Measurements from ENCODE around the gene PLXNA4. TPM values are rescaled to one million over a fixed set of nuclear protein-coding genes. Genes with fewer than 3 reads are reported as not detected.

The PLXNA4 gene
- total and polyA plus RNA-seq, 2 donors from 2014 or later = 0.17 to 3.5 TPM

DNA sequence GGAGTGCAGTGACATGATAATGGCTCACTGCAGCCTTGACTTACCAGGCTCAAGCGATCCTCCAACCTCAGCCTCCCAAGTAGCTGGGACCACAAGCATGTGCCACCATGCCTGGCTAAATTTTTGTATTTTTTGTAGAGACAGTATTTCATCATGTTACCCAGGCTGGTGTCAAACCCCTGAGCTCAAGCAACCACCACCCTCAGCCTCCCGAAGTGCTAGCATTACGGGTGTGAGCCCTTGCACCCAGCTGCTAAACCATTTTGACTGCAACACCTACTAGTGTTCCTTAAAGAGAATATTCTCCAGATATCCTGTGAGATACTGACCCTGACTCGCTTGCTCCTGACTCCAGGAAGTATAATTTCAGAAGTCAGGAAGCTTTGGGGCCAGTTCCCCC lies 85.8 kb downstream of the PLXNA4 start:
- no peak for FAIRE-seq
- TF ChIP-seq, protein P1, sequence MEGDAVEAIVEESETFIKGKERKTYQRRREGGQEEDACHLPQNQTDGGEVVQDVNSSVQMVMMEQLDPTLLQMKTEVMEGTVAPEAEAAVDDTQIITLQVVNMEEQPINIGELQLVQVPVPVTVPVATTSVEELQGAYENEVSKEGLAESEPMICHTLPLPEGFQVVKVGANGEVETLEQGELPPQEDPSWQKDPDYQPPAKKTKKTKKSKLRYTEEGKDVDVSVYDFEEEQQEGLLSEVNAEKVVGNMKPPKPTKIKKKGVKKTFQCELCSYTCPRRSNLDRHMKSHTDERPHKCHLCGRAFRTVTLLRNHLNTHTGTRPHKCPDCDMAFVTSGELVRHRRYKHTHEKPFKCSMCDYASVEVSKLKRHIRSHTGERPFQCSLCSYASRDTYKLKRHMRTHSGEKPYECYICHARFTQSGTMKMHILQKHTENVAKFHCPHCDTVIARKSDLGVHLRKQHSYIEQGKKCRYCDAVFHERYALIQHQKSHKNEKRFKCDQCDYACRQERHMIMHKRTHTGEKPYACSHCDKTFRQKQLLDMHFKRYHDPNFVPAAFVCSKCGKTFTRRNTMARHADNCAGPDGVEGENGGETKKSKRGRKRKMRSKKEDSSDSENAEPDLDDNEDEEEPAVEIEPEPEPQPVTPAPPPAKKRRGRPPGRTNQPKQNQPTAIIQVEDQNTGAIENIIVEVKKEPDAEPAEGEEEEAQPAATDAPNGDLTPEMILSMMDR (IDR thresholded peaks at IDR 0.05; ENCODE audit: borderline replicate concordance, extremely low read depth, insufficient read depth) = no peak

DNA sequence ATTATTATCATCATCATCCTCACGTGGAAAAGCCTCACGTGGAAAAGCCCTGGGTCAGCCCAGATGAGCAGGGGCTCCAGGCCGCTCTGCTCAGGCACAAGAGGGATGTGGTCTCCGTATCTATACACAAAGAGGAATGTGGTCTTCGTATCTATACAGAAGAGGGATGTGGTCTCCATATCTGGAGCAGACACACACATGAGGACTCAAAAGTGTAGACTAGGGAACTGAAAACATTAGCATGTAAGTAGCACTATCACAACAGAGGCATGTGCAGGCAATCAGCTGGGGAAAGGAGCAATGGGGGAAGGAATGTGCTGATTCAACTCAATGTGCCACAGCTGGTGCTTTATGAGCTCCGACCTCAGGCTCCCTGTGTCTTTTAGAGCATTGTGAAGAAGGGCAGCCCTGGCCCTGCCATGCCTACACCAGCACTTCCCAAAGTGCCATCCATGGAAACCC lies 86.5 kb downstream of the PLXNA4 start:
- Histone ChIP-seq H3K36me3 (ENCODE audit: control insufficient read depth in 2 of 3, insufficient read depth in 3 of 3, low read length in 3 of 3) (no peaks in the 10 kb centered on the region), H3K4me3 (ENCODE audit: low read length in 3 of 3) (no peak overlapping the region), H3K4me1 (ENCODE audit: control insufficient read depth in 2 of 3, insufficient read depth in 2 of 3, low read depth in 1 of 3, low read length in 3 of 3) (peaks cover 0 to 7% (median 0%) of the 10 kb centered on the region in 3 donors), H3K9me3 (ENCODE audit: control insufficient read depth in 2 of 3, insufficient read depth in 1 of 3, low read length in 3 of 3) (no peaks in the 10 kb centered on the region), H3K27me3 (ENCODE audit: control insufficient read depth, insufficient read depth, low read length) (no peaks in the 10 kb centered on the region), H3K27ac (ENCODE audit: low read depth in 2 of 2, low read length in 2 of 2) (no peak overlapping the region), H3K9ac (ENCODE audit: low read length in 3 of 3) (no peak overlapping the region)
- FAIRE-seq = no peak
- intact Hi-C loops (cut with DNase I) = no loop called here
- DNase-seq = no peak
- TF ChIP-seq, protein P1 (IDR thresholded peaks at IDR 0.05; ENCODE audit: borderline replicate concordance, extremely low read depth, insufficient read depth) = no peak

More for the DNA sequence above, 85.8 kb downstream of the PLXNA4 start:
- Histone ChIP-seq H3K36me3 (ENCODE audit: control insufficient read depth in 2 of 3, insufficient read depth in 3 of 3, low read length in 3 of 3) (no peaks in the 10 kb centered on the region), H3K27me3 (ENCODE audit: control insufficient read depth, insufficient read depth, low read length) (no peaks in the 10 kb centered on the region), H3K27ac (ENCODE audit: low read depth in 2 of 2, low read length in 2 of 2) (no peak overlapping the region), H3K9ac (ENCODE audit: low read length in 3 of 3) (no peak overlapping the region), H3K4me1 (ENCODE audit: control insufficient read depth in 2 of 3, insufficient read depth in 2 of 3, low read depth in 1 of 3, low read length in 3 of 3) (peaks cover 0 to 2% (median 0%) of the 10 kb centered on the region in 3 donors), H3K9me3 (ENCODE audit: control insufficient read depth in 2 of 3, insufficient read depth in 1 of 3, low read length in 3 of 3) (no peaks in the 10 kb centered on the region), H3K4me3 (ENCODE audit: low read length in 3 of 3) (no peak overlapping the region)
- no peak for DNase-seq
- intact Hi-C loops (cut with DNase I) = no loop called here

DNA sequence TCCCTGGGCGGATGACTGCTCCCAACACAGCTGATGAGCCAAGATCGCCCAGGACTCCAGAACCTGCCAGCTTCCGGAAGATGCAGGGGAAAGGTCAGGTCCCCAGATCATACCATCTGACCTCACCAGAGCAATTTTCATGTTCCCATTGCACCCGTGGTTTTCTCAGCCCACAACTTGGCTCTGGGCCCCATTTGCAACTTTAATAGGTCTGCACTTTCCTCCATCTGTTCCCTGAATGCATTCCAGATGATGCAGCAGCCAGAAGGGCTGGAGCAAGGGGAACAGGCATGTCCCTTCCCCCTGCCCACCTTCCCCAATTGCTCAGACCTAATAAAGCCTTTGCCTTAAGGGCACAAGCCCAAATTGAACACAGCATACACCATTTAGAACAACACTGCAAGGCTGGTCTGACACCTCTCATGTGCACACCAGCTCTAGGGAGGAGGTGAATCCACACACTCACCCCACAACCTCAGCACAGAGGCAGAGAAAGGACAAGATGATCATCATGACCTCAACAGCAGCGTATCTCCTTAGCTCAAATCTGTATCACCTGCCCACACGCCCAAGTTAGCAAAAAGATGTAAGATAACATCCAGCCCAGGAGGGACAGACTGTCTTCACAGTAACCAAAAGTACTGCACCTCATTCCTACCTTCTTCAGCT lies 87.5 kb downstream of the PLXNA4 start:
- TF ChIP-seq, protein P1 (IDR thresholded peaks at IDR 0.05; ENCODE audit: borderline replicate concordance, extremely low read depth, insufficient read depth) = no peak

More for the DNA sequence above, 87.5 kb downstream of the PLXNA4 start:
- H3K4me1 ChIP-seq (ENCODE audit: control insufficient read depth in 2 of 3, insufficient read depth in 2 of 3, low read depth in 1 of 3, low read length in 3 of 3) = peaks cover 0 to 7% (median 0%) of the 10 kb centered on the region in 3 donors
- no peak for DNase-seq
- FAIRE-seq = no peak
- intact Hi-C loops (cut with DNase I) = no loop called here
- H3K4me3 ChIP-seq (ENCODE audit: low read length in 3 of 3) = no peak overlapping the region
- H3K36me3 ChIP-seq (ENCODE audit: control insufficient read depth in 2 of 3, insufficient read depth in 3 of 3, low read length in 3 of 3) = no peaks in the 10 kb centered on the region
- no peak overlapping the region for H3K27ac ChIP-seq (ENCODE audit: low read depth in 2 of 2, low read length in 2 of 2)
- no peaks in the 10 kb centered on the region for H3K9me3 ChIP-seq (ENCODE audit: control insufficient read depth in 2 of 3, insufficient read depth in 1 of 3, low read length in 3 of 3)
- H3K27me3 ChIP-seq (ENCODE audit: control insufficient read depth, insufficient read depth, low read length) = no peaks in the 10 kb centered on the region
- no peak overlapping the region for H3K9ac ChIP-seq (ENCODE audit: low read length in 3 of 3)
